Duodenal mucosa (tissue), 2 donors: ENCODE results near the gene WDR64.
"Not testable (repeated sequence)": the region's sequence is repeated elsewhere in the genome, so short reads cannot be mapped to it uniquely, and the experiment has no call there.

Experiments
- H3K27ac ChIP-seq: one replicate; pipeline ENCODE4 v1.7.0; 2013; ENCODE audit warnings: low read depth, low read length
- H3K27me3 ChIP-seq, 2 donors: one replicate each; pipeline ENCODE4 v1.7.0; 2013; ENCODE audit warnings: low read length in 2 of 2, control low read depth in 1 of 2; ENCODE audit not compliant: insufficient read depth in 2 of 2, control insufficient read depth in 1 of 2
- H3K36me3 ChIP-seq, 2 donors: one replicate each; pipeline ENCODE4 v1.7.0; 2013; ENCODE audit warnings: low read length in 2 of 2, control low read depth in 1 of 2; ENCODE audit not compliant: insufficient read depth in 2 of 2, control insufficient read depth in 1 of 2
- H3K4me1 ChIP-seq, 2 donors: one replicate each; pipeline ENCODE4 v1.7.0; 2013; ENCODE audit warnings: low read length in 2 of 2, control low read depth in 1 of 2; ENCODE audit not compliant: insufficient read depth in 2 of 2, control insufficient read depth in 1 of 2
- H3K4me3 ChIP-seq, 2 donors: one replicate each; pipeline ENCODE4 v1.7.0; 2013; ENCODE audit warnings: low read length in 2 of 2, low read depth in 1 of 2
- H3K9ac ChIP-seq, 2 donors: one replicate each; pipeline ENCODE4 v1.7.0; 2013; ENCODE audit warnings: low read length in 2 of 2, low read depth in 1 of 2
- H3K9me3 ChIP-seq, 2 donors: one replicate each; pipeline ENCODE4 v1.7.0; 2013; ENCODE audit warnings: low read length in 2 of 2, control low read depth in 1 of 2; ENCODE audit not compliant: control insufficient read depth in 1 of 2

Gene WDR64

DNA sequence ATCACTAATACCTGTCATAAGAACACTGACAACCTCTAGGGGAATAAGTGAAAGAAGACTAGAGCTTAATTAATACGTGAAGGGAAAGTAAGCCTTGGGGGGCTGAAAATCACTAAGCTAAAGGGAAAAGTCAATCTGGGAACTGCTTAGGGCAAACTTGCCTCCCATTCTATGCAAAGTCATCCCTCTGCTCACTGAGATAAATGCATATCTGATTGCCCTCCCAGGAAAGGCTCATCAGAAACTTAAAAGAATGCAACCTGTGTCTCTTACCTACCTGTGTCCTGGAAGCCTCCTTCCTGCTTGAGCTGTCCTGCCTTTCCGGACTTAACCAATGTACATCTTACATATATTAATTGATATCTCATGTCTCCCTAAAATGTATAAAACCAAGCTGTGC is 81.8 kb downstream of the WDR64 start:
- Histone ChIP-seq H3K36me3 (no peaks in the 10 kb centered on the region), H3K4me1 (no peaks in the 10 kb centered on the region), H3K27me3 (no peaks in the 10 kb centered on the region), H3K4me3 (no peak overlapping the region), H3K27ac (no peak overlapping the region), H3K9ac (no peak overlapping the region), H3K9me3 (no peaks in the 10 kb centered on the region)

DNA sequence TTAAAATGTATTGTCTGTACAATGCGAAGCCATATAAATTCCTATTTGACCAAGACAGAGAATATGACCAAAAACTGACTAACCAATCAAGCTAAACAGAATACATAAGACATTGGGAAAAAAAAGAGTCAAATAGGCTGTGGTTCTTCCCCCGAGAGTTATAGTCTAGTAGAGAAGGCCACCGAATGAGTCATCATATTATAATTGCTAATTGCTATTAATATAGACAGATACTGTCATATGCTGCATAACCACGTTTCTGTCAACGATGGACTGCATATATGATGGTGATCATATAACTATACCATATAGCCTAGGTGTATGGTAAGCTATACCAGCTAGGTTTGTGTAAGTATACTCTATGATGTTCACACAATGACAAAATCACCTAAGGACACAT is 82.5 kb downstream of the WDR64 start:
- Histone ChIP-seq H3K9ac (no peak overlapping the region), H3K4me1 (no peaks in the 10 kb centered on the region), H3K27ac (no peak overlapping the region), H3K9me3 (no peaks in the 10 kb centered on the region), H3K36me3 (no peaks in the 10 kb centered on the region), H3K27me3 (no peaks in the 10 kb centered on the region), H3K4me3 (no peak overlapping the region)

DNA sequence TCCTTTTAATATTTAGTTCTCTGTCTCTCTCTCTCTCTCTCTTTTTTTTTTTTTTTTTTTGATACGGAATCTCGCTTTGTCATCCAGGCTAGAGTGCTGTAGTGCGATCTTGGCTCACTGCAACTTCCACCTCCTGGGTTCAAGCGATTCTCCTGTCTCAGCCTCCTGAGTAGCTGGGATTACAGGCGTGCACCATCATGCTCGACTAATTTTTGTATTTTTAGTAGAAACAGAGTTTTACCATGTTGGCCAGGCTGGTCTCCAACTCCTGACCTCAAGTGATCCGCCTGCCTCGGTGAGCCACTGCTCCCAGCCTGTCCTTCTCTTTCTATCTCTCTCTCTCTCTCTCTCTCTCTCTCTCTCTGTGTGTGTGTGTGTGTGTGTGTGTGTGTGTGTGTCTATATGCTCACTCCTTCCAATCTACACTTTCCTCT is 83.4 kb downstream of the WDR64 start:
- H3K4me1 ChIP-seq, H3K27ac ChIP-seq, H3K9me3 ChIP-seq, H3K4me3 ChIP-seq, H3K9ac ChIP-seq, H3K27me3 ChIP-seq, H3K36me3 ChIP-seq: not testable (repeated sequence)

DNA sequence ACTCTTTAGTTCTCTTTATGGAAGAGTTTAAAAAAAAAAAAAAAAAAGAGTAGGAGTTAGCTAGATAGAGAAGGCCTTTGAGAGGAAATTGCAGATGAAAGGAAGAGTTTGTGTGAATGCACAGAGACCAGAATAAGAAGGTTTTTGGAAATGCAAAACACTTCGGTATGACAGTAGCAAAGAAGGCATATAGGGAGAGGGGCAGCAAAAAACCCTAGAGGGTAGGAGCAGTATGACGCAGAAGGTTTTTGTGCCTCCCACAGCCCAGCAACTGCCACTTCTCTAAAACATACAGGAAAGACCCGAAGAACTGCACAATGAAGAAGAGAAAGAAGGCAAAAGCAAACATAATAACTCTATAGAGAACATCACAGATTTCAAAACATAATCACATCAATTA is 84.3 kb downstream of the WDR64 start:
- no peak overlapping the region for H3K4me3 ChIP-seq
- H3K4me1 ChIP-seq: no peaks in the 10 kb centered on the region
- H3K27ac ChIP-seq: no peak overlapping the region
- H3K36me3 ChIP-seq: no peaks in the 10 kb centered on the region
- no peaks in the 10 kb centered on the region for H3K27me3 ChIP-seq
- H3K9ac ChIP-seq: no peak overlapping the region
- H3K9me3 ChIP-seq: no peaks in the 10 kb centered on the region

DNA sequence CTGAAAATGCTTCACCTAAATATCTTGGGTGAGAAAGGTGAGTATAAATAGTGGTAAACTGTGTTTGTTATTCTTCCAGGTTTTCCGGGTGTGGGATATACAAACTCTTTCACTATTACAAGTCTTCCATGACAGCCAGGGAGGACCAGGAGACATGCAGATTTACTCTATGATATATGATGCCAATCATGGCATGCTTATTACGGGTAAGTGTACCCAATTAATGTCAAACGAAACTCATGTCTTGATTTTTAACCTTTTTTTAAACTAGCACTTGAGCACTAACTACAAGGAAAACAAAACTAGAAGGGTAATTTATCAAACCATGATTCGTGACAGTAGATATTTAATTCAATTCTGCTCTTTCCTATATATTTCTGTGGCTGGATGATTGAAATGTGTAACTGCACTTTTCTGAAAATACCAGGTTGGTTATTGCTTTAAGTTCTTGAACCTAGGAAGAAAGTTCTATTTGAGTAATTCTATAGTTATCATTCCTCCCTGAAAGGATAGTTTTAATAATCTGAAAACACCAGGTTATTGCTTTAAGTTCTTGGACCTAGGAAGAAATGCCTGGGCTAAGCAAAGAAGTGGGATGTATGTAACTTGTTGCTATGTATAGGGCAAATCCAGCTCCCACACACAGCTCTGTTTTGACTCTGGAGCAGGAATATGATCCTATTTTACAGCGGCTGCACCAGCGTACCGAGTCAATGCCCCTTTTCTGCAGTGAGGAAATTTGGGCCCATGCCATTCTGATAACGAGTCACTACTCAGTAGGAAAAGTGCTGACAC is 86.4 kb downstream of the WDR64 start:
- H3K36me3 ChIP-seq: no peaks in the 10 kb centered on the region

DNA sequence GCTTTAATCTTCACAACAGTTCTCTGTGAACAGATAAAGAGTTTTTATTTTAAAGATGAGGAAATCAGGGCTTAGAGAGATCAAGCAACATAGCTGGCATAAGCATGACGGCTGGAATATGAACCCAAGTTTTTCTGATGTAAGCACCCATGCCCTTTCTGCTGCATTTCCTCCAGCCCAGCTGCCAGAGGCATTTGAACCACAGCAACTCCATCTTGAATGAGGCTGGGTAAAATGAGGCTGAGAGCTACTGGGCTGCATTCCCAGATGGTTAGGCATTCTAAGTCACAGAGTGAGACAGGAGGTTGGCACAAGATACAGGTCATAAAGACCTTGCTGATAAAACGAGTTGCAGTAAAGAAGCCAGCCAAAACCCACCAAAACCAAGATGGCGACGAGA is 90.0 kb downstream of the WDR64 start:
- Histone ChIP-seq H3K36me3 (no peaks in the 10 kb centered on the region), H3K9ac (no peak overlapping the region), H3K27me3 (no peaks in the 10 kb centered on the region), H3K4me1 (no peaks in the 10 kb centered on the region), H3K27ac (no peak overlapping the region), H3K9me3 (no peaks in the 10 kb centered on the region), H3K4me3 (no peak overlapping the region)

More for the DNA sequence above, 86.4 kb downstream of the WDR64 start:
- Histone ChIP-seq H3K4me1 (no peaks in the 10 kb centered on the region), H3K4me3 (no peak overlapping the region), H3K9ac (no peak overlapping the region), H3K27ac (no peak overlapping the region), H3K9me3 (no peaks in the 10 kb centered on the region), H3K27me3 (no peaks in the 10 kb centered on the region)

DNA sequence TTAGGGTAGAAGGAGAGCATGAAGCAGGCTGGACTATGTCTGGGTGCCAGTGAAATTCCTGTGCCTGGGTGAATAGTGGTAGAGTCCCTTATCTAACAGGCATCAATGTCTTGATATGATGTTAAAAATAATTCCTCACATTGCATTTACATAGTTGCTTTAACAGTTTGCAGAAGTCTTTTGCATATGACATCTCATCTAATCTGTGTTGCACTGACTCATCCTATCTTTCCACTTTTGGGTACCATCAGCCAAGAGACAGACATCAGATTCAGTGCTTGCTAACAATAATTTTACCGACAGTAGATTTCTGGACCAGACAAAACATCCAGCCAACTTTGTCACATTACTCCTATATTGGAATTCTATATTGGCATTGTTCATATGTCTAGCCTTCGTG is 92.5 kb downstream of the WDR64 start:
- H3K9ac ChIP-seq: no peak overlapping the region
- H3K4me3 ChIP-seq: no peak overlapping the region
- no peaks in the 10 kb centered on the region for H3K4me1 ChIP-seq
- H3K27ac ChIP-seq: no peak overlapping the region
- H3K9me3 ChIP-seq: no peaks in the 10 kb centered on the region
- no peaks in the 10 kb centered on the region for H3K36me3 ChIP-seq
- no peaks in the 10 kb centered on the region for H3K27me3 ChIP-seq

DNA sequence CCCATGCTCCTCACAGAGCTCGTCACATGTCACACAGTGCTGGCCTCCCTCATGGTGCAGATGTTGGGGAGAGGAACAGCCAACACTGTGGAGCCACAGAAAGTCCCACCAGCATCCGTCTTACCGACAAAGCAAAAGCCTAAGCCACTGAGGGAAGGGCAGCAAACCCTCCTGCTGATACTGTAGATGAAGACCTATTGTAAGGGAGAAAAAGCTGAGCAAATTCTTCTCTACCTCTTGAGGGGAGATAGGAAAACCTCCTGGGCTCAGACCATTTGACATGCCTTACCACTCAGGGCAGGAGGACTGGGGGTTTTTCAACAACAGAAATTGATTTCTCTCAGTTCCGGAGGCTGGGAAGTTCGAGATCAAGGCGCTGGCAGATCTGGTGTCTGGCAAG is 95.9 kb downstream of the WDR64 start:
- Histone ChIP-seq H3K9me3 (no peaks in the 10 kb centered on the region), H3K36me3 (no peaks in the 10 kb centered on the region), H3K4me1 (no peaks in the 10 kb centered on the region), H3K4me3 (no peak overlapping the region), H3K9ac (no peak overlapping the region), H3K27me3 (no peaks in the 10 kb centered on the region), H3K27ac (no peak overlapping the region)

DNA sequence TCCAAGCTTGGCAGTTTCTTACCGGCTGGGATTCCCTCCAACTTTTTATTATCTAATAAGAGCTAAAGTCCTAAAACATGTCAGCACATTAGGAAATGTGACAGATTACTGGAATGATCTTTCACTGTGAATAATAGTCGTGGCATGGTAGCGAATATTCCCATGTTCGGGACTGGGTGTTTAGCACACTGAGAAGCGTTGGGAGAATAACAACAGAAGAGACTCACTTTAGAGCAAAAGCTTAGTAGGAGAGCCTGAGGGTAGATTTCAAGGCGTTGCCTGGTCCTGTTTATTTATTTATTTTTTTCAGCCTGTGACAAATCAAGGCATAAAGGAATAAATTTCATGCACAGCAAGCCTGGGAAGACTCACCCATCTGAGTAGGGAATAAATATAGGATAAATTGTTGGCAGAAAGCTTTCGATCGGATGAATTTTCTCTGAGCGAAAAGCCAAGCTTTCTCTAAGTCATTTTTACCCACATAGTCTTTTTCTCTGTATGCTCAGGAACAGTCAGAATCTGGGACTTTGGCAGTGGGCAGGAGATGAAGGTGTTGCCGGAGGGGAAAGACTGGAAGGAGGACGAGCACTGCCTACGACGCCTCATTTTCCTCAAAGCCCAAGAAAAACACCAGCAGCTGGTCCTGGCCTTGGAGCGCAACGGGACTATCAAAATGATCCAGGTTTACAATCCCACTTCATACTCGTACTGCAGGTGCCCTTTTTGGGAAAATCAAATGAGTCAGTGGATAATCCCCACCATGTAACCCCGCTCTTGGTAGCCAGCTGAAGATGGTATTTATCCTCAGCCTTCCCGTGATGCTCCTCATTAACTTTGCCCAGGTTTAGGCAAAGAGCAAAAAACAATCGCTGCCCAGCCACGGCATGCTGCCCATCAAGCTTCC is 97.2 kb downstream of the WDR64 start:
- Histone ChIP-seq H3K36me3 (no peaks in the 10 kb centered on the region), H3K27ac (no peak overlapping the region), H3K4me3 (peak overlapping the region; percentile 38 to 43), H3K4me1 (no peaks in the 10 kb centered on the region), H3K9me3 (no peaks in the 10 kb centered on the region), H3K27me3 (no peaks in the 10 kb centered on the region), H3K9ac (peak overlapping the region in 1 of 2 donors; percentile 18)

DNA sequence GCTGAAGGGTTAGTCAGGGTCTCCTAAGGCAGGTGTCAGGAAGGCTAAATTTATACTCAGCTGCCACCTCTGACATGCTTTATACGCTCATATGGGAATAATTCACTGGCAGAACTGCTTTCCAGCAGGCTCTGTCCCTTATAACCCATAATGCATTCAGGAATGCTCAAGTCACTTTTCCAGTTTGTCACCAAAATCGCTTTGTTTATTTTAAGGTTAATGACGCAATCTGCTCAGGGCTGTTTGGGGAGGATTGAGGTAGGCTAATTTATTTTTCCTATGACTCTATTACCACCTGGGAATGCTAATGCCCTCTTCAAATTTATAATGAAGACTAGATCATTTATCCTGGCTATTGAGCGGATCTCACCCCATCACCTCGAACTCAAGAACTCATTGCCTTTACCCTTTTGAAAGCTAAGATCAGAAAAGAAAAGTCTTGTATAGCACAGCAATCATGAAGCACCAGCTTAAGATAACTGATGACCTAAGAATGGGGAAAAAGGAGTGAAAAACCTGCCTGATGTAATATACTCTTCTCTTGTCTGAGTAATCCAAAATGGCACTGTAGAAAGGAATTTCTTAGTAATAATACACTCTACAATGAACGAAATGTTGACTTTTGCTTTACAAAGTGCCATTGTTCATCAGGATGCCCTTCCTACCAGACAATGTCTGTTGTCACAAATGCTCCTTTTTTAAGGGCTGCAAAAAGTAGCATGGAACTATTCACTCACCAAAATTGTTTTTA is 98.0 kb downstream of the WDR64 start:
- Histone ChIP-seq H3K27me3 (no peaks in the 10 kb centered on the region), H3K9me3 (no peaks in the 10 kb centered on the region), H3K4me1 (no peaks in the 10 kb centered on the region), H3K36me3 (no peaks in the 10 kb centered on the region), H3K9ac (no peak overlapping the region), H3K27ac (no peak overlapping the region), H3K4me3 (no peak overlapping the region)
